Endothelial cell (in vitro differentiated cells): ENCODE measurements around the gene ANKRD17. TPM values are rescaled to one million over a fixed set of nuclear protein-coding genes. Genes with fewer than 3 reads are reported as not detected.

Source experiments
- DNase-seq: peaks from one replicate; pipeline ENCODE4 v3.0.0; 2021; ENCODE audit warnings: low spot score
- H3K27ac Mint-ChIP-seq: one replicate; pipeline ENCODE4 v1.8.0; 2021; ENCODE audit warnings: mixed read lengths, inconsistent platforms; ENCODE audit not compliant: unreplicated experiment
- H3K27me3 Mint-ChIP-seq: one replicate; pipeline ENCODE4 v1.8.0; 2021; ENCODE audit warnings: mild to moderate bottlenecking, moderate library complexity, mixed read lengths, inconsistent platforms; ENCODE audit not compliant: unreplicated experiment
- H3K36me3 Mint-ChIP-seq: one replicate; pipeline ENCODE4 v1.8.0; 2021; ENCODE audit warnings: mild to moderate bottlenecking, low read depth, mixed read lengths, inconsistent platforms; ENCODE audit not compliant: unreplicated experiment
- H3K4me1 Mint-ChIP-seq: one replicate; pipeline ENCODE4 v1.8.0; 2021; ENCODE audit warnings: mild to moderate bottlenecking, mixed read lengths, inconsistent platforms; ENCODE audit not compliant: unreplicated experiment
- H3K4me3 Mint-ChIP-seq: one replicate; pipeline ENCODE4 v1.8.0; 2021; ENCODE audit warnings: mild to moderate bottlenecking, mixed read lengths, inconsistent platforms; ENCODE audit not compliant: unreplicated experiment
- H3K9me3 Mint-ChIP-seq: one replicate; pipeline ENCODE4 v1.8.0; 2021; ENCODE audit warnings: mixed read lengths, inconsistent platforms; ENCODE audit not compliant: unreplicated experiment
- total RNA-seq: library from RNA; stranded (reverse); fragmentation: NEBNext Ultra II Directional; extraction: Animal tissue kit (Norgen Biotek cat#: 25700); gene quantifications from one replicate; pipeline ENCODE4 v1.2.1, GENCODE V29; 2021; ENCODE audit not compliant: unreplicated experiment
- TF ChIP-seq, protein P1 (sequence below): fragments of 200-600 bp; sonication (generic); IDR thresholded peaks from one replicate; pipeline ENCODE4 v1.5.0; 2021; ENCODE audit warnings: antibody characterized with exemption; ENCODE audit not compliant: unreplicated experiment

The ANKRD17 gene
- total RNA-seq, 1 donor from 2014 or later = 61.8 TPM

DNA sequence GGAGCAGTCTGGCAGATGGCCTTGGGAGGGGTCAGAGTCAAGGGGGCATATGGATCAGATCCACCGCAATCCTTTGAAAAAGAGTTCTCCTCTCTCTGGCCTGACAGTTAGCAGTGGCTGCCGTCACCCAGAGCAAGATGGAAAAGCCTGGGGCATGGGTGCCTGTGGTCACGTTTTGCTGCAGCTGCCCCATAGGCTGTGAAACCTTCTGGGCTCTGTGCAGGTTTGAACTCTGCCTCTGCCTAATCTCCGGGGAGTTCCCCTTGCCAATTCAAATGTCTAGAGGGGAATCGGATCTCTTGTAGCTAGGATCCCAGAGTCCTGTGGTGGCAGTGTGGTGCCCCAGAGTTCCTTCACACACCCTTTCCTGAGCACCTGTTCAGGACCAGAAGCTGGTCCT is 23.4 kb upstream of the ANKRD17 start:
- H3K27ac Mint-ChIP-seq = no peak overlapping the region
- no peaks in the 10 kb centered on the region for H3K27me3 Mint-ChIP-seq

DNA sequence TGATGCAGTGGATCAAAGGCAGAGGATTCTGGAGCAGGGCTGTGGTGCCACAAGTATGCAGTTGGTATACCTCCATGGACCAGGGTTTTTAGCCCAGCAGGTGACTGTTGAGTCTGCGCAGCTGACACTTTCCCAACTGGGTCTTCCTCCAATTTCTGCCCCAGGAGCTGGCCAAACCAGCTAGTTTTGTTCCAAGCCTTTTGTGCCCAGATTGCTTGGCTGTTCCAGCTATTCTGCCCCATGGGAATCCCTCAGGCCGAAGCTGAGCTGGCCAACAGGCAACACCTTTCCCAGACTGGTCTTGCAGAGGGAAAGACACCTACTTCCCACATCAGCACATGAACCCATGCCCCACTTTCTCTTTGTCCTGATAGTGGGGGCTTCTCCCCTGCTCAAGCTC is 22.8 kb upstream of the ANKRD17 start:
- TF ChIP-seq, protein P1, sequence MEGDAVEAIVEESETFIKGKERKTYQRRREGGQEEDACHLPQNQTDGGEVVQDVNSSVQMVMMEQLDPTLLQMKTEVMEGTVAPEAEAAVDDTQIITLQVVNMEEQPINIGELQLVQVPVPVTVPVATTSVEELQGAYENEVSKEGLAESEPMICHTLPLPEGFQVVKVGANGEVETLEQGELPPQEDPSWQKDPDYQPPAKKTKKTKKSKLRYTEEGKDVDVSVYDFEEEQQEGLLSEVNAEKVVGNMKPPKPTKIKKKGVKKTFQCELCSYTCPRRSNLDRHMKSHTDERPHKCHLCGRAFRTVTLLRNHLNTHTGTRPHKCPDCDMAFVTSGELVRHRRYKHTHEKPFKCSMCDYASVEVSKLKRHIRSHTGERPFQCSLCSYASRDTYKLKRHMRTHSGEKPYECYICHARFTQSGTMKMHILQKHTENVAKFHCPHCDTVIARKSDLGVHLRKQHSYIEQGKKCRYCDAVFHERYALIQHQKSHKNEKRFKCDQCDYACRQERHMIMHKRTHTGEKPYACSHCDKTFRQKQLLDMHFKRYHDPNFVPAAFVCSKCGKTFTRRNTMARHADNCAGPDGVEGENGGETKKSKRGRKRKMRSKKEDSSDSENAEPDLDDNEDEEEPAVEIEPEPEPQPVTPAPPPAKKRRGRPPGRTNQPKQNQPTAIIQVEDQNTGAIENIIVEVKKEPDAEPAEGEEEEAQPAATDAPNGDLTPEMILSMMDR = no peak
- Mint-ChIP-seq H3K36me3 (peaks cover 10% of the 10 kb centered on the region), H3K4me1 (no peaks in the 10 kb centered on the region), H3K9me3 (no peaks in the 10 kb centered on the region), H3K4me3 (no peak overlapping the region), H3K27ac (no peak overlapping the region), H3K27me3 (no peaks in the 10 kb centered on the region)
- no peak for DNase-seq

More for the DNA sequence above, 23.4 kb upstream of the ANKRD17 start:
- Mint-ChIP-seq H3K4me1 (no peaks in the 10 kb centered on the region), H3K36me3 (peaks cover 10% of the 10 kb centered on the region), H3K4me3 (no peak overlapping the region), H3K9me3 (no peaks in the 10 kb centered on the region)
- DNase-seq = no peak
- TF ChIP-seq, protein P1 = no peak

DNA sequence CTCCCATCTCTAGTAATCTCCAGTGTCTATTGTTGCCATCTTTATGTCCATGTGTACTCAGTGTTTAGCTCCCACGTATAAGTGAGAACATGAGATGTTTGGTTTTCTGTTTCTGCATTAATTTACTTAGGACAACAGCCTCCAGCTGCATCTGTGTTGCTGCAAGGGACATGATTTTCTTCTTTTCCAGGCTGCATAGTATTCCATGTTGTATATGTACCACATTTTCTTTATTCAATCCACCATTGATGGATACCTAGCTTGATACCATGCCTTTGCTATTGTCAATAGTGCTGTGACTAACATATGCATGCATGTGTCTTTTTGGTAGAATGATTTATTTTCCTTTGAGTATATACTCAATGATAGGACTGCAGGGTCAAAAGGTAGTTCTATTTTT is 18.6 kb upstream of the ANKRD17 start:
- peaks cover 10% of the 10 kb centered on the region for H3K36me3 Mint-ChIP-seq
- no peak for DNase-seq
- H3K27ac Mint-ChIP-seq = no peak overlapping the region

DNA sequence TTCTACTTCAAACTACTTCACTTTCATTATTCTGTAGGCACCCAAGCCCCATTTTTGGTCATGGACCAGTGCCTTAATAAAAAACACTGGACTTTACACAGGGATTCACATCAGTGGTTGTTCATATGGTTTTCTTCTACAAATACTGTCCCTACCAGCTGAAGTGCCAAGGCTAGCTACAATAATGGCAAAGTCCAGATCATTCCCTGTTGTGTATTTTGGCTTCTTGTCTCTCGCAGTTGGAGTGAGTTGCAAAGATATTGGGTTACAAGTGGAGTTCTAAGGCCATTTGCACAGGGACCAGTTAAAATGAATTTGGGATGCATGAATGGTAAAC is 16.7 kb upstream of the ANKRD17 start:
- Mint-ChIP-seq H3K4me1 (no peaks in the 10 kb centered on the region), H3K9me3 (no peaks in the 10 kb centered on the region), H3K36me3 (peaks cover 10% of the 10 kb centered on the region), H3K4me3 (no peak overlapping the region), H3K27ac (no peak overlapping the region), H3K27me3 (no peaks in the 10 kb centered on the region)
- DNase-seq = no peak
- TF ChIP-seq, protein P1 = no peak

More for the DNA sequence above, 18.6 kb upstream of the ANKRD17 start:
- Mint-ChIP-seq H3K9me3 (no peaks in the 10 kb centered on the region), H3K4me3 (no peak overlapping the region), H3K27me3 (no peaks in the 10 kb centered on the region), H3K4me1 (no peaks in the 10 kb centered on the region)
- TF ChIP-seq, protein P1 = no peak

DNA sequence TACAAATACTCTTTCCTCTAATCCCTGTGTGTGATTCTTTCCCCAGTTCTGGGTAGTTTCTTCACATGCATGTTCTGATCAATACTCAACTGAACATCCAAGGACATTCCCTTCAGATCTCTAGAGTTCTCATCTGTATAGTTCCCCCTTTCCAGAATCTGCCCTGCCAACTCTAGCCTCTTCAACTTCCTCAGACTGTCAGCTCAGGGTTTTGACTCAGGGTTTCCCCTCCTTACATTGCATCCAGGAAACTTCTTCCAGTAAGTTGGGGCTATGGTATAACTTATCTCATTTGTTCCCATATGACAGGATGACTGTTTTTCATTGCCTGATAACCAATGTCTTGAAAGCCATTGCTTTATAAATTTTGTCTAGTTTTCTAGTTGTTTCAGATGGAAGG is 14.2 kb upstream of the ANKRD17 start:
- TF ChIP-seq, protein P1 = no peak
- no peak overlapping the region for H3K27ac Mint-ChIP-seq
- no peaks in the 10 kb centered on the region for H3K9me3 Mint-ChIP-seq
- H3K4me3 Mint-ChIP-seq = no peak overlapping the region
- no peaks in the 10 kb centered on the region for H3K27me3 Mint-ChIP-seq
- H3K36me3 Mint-ChIP-seq = peaks cover 5% of the 10 kb centered on the region
- DNase-seq = no peak
- H3K4me1 Mint-ChIP-seq = no peaks in the 10 kb centered on the region
